Measurements from ENCODE around the gene ZNF664.
"Not testable (repeated sequence)": the region's sequence is repeated elsewhere in the genome, so short reads cannot be mapped to it uniquely, and the experiment has no call there.

The ZNF664 gene

DNA sequence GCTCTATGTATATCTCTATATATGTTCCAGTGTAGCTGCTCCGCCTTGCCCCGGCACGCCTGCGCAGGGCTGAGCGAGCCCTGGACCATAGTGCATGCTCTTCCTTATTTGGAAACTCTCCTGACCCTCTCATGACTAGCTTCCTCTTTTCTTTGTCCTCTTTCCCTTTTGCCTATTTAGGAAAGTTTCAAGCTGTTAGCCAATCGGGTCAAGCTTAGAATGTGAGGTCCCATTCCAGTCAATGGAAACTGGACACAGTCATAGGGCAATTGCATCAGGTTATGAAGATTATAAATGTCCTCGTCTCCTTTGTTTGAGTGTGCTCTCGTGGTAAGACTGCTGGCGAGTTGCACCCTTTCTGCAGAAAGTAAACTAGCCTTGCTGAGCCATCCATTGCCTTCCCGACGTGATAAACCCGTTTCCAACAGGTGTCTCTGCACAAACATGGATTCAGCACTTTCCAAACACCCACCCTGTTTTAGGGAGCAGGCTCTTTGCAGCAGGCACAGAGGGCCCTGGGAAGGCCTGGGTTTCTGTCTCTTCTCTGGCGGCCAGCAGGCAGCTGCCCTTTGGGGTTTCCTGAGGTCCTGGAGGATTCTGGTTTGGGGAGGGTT lies 31.3 kb upstream of the ZNF664 start:
- DNase-seq (ENCODE audit: low read depth) = peak; percentile 87

GRCh38 chr12:123942238-123942653 lies 30.8 kb upstream of the ZNF664 start:
- DNase-seq (ENCODE audit: low read depth) = peak; percentile 96

DNA sequence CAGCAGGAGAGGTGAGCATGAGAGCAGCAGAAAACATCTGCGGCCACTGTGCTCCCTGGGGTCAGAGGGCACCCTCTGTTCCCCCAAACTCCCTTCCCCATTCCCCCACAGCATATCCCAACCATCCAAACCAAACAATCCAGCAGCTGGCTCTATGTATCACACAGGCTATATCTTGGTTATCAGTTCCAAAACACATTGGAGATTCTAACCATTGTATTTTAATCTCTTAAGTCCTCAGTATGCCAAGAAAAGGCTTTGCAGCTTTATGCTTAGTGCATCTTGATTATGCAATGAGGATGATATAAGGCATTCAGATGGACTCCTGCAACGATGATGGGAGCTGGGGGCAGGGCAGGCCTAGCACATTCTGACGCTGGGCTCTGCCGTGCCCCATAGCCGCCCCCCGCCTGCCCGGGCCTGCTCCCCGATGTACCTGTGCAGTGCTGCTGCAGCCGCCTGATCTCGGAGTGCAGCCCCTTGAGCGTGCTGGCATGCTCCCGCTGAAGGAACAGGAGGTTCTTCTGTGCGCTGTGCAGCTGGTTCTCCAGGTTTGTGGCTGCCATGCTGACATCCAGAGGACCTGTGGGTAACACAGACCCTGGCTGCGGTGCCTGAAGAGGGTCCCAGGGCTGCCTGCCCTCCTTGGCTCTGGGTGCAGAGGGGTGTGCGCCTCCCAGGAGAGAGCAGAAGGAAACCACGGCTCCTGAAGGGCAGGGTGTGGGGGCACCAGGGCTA lies 29.9 kb upstream of the ZNF664 start:
- DNase-seq (ENCODE audit: low read depth) = peak; percentile 48

DNA sequence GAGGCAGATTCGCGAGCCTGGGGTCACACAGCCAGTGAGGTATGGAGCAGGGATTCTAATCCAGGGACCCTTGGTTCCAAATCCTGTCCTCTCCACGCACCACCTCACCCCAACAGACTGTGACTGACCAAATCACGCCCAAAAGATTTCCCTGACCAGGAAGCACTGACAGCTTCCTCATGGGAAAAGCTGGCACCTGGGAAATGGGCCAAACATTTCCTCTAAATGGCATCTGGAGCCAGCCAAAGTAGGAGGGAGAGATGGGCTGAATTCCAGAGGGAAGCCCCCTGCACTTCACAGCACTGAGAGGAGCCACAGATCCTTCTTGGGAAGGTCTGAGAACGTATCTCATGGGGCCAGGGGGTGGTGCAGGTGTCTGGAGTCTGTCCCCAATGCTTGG lies 29.2 kb upstream of the ZNF664 start:
- no peak for DNase-seq (ENCODE audit: low read depth)

GRCh38 chr12:123944696-123945095 lies 28.3 kb upstream of the ZNF664 start:
- no peak for DNase-seq (ENCODE audit: low read depth)

DNA sequence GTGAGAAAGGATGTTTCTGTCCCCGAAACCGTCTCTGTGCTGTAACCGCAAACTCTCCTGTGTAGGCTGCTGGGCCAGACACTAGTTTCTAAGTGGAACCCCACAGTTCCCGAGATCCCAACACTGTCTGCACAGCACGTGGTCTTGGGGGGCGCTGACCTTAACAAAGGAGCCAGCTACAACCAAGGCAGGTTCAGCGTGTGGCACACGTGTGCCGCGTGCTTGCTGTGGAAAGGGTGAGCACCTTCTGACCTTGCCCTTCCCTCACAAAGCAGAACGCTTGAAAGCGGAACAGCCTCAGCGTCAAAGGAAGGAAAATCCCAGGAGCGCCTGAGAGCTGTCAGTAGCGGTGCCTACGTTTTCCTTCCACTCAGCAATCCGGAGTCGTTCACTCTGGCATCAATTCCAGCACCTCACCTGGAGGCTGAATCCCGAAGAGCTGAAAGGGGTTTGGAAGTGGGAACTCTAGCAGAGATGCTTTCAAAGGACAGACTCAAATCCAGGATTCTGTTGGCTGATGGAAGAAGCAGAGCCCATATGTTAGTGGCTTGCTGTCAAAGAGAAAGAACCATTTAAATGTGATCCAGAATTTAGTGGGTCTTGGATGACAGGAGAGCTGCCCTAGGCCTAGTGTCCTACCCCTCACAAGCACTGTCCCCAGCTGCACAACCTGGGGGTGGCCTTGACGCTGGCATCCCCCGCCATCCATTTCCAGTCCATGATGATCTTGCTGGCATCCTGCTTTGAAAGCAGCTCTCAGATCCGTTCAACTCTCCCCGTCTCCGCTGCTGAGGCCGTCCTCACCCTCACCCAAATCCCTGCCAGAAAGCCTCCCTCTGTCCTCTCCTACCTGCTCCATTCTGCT lies 27.5 kb upstream of the ZNF664 start:
- no peak for DNase-seq (ENCODE audit: low read depth)

GRCh38 chr12:123946152-123946515 lies 26.9 kb upstream of the ZNF664 start:
- no peak for DNase-seq (ENCODE audit: low read depth)

DNA sequence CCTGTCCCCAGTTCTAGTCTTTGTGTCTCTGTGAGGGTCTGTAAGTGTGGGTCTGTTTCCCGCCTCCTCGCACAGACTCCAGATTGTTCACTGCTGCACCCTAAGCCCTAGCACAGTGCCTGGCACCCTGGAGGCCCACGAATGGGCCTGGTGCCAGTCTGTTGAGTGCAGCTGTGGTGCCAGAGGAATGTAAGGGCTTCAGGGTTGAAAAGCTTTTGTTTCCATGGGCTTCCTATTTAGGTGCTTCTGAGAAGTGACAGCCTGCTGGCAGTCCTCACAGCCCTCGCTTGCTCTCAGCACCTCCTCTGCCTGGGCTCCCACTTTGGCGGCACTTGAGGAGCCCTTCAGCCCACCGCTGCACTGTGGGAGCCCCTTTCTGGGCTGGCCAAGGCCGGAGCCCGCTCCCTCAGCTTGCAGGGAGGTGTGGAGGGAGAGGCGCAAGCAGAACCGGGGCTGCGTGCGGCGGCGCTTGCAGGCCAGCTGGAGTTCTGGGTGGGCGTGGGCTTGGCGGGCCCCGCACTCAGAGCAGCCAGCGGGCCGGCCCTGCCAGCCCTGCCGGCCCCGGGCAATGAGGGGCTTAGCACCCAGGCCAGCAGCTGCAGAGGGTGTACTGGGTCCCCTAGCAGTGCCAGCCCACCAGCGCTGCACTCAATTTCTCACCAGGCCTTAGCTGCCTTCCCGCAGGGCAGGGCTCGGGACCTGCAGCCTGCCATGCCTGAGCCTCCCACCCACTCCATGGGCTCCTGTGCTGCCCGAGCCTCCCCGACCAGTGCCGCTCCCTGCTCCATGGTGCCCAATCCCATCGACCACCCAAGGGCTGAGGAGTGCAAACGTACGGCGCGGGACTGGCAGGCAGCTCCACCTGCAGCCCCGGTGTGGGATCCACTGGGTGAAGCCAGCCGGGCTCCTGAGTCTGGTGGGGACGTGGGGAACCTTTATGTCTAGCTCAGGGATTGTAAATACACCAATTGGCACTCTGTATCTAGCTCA lies 26.2 kb upstream of the ZNF664 start:
- not testable (repeated sequence) for DNase-seq (ENCODE audit: low read depth)

- not testable (repeated sequence) for DNase-seq (ENCODE audit: low read depth)
Observed at GRCh38 chr12:123947531-123947930, 25.5 kb upstream of the ZNF664 start.

DNA sequence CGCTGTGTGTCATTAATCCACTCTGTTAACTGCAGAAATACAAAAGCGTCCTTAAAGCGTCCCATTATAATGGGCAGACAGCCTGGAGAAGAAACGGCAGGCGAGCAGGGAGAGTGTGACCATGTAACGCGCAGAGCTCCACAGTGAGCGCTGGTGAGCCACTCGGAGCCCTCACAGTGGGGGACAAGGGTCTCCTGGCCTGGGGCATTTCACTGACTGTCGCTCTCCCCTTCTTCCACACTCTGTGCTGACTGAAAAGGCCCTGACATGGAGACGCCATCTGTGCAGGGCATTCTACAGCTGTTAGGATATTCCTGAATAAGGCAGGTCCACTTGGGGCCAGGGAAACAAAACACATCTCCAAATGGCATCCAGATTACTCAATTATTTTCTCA lies 24.6 kb upstream of the ZNF664 start:
- DNase-seq (ENCODE audit: low read depth) = no peak

GRCh38 chr12:123948796-123949769 lies 23.9 kb upstream of the ZNF664 start:
- DNase-seq (ENCODE audit: low read depth) = no peak

DNA sequence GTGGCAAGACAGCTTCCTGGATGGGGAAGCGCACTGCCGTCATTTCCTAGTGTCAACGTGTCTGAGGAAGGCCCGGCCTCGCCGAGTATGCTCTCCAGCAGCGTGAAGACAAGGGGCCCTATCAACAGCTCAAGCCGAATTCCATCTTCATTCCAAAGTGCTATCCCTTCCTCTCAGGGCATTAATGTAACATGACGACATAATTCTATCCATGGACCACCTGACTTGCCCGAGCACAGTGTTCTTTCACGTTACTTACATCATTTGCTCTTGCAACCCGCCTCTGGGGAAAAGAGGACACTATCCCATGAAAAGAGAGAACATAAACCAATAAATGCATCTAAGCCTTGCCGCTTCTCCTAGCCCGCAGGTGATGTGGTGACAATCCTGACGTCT lies 23.2 kb upstream of the ZNF664 start:
- DNase-seq (ENCODE audit: low read depth) = no peak

DNA sequence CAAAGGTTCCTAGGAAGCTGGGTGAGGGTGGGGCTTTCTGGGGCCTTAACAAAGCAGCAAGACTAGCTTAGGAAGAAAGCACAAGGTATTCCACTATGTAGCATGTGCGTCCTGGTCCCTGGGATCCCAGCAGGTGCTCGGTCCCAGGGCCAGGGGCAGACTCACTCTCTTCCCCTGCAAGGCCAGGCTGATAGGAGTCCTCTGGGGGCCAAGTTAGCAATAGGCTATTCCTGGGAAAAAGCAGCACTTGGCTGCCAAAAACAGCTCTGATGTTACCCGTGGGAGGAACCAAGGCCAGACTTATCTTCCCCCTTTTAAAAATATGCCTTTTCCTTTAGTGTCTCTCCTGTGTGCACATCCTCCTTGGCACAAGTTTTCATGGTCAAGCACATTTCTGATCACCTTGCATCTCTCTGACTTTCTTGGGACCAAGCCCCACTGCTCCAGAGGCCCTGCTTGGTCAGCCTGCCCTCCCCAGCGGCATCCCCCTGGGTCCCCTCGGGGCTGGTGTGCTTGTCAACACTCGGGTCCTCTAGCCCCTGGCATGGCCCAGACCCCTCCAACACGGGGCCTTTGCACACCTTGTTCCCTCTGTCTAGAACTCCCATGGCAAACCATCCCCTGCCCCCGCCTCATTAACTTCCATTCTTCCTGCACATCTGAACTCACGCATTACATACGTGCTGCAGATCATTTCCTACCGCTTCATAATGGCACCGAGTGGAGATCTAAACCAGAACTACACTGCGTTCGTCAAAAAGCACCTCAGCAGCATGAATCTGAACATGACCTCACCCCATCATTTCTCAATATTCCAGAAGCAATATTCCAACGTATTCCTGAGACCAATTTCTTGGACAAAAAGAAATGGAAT lies 22.3 kb upstream of the ZNF664 start:
- DNase-seq (ENCODE audit: low read depth) = no peak

- DNase-seq (ENCODE audit: low read depth) = no peak
Observed at GRCh38 chr12:123951467-123951866, 21.5 kb upstream of the ZNF664 start.

DNA sequence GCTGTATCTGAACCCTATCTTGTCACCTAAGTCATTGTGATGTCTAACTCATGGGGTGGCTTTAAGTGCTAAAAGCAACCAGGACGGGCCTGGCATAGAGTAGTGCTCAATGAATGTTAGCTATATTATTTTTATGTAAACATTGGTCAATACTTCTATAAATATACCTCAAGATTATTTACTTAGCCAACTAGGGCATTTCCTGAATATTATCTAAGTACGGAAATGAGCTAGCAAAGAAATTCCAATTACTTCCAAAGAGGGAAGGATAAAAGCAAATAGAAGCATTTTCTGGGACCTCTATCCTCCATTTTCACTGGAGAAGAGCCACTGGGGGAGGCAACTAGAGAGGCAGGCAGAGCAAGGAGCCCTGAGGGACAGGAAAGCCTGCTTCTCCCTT lies 21.0 kb upstream of the ZNF664 start:
- DNase-seq (ENCODE audit: low read depth) = peak; percentile 30

- DNase-seq (ENCODE audit: low read depth) = no peak
Observed at GRCh38 chr12:123954647-123955350, 18.2 kb upstream of the ZNF664 start.

GRCh38 chr12:123956249-123956648 lies 16.8 kb upstream of the ZNF664 start:
- DNase-seq (ENCODE audit: low read depth) = no peak

- no peak for DNase-seq (ENCODE audit: low read depth)
Observed at GRCh38 chr12:123957196-123957595, 15.8 kb upstream of the ZNF664 start.

- no peak for DNase-seq (ENCODE audit: low read depth)
Observed at GRCh38 chr12:123958462-123958861, 14.6 kb upstream of the ZNF664 start.
